ENCODE results near the gene EVX1. TPM values are rescaled to one million over a fixed set of nuclear protein-coding genes. Genes with fewer than 3 reads are reported as not detected.

Gene EVX1
- total RNA-seq, 1 donor from 2014 or later = not detected

GRCh38 chr7:27224983-27225934 is 17.3 kb upstream of the EVX1 start:
- no peak for DNase-seq (ENCODE audit: low read depth)

- DNase-seq (ENCODE audit: low read depth) = no peak
These were observed 13.2 kb upstream of the EVX1 start for GRCh38 chr7:27229448-27229847.

- DNase-seq (ENCODE audit: low read depth) = peak; percentile 27
These were observed 7.0 kb upstream of the EVX1 start for GRCh38 chr7:27235387-27236311.

- DNase-seq (ENCODE audit: low read depth) = peak; percentile 61
These were observed 4.8 kb upstream of the EVX1 start for GRCh38 chr7:27237735-27238334.

GRCh38 chr7:27238979-27239386 is 3.6 kb upstream of the EVX1 start:
- no peak for DNase-seq (ENCODE audit: low read depth)

GRCh38 chr7:27239387-27240014 is 3.1 kb upstream of the EVX1 start:
- DNase-seq (ENCODE audit: low read depth) = no peak

- DNase-seq (ENCODE audit: low read depth) = no peak
These were observed 2.4 kb upstream of the EVX1 start for GRCh38 chr7:27240015-27240731.

GRCh38 chr7:27241189-27242056 is 1.2 kb upstream of the EVX1 start:
- DNase-seq (ENCODE audit: low read depth) = no peak

- no peak for DNase-seq (ENCODE audit: low read depth)
These were observed 448 bp upstream of the EVX1 start for GRCh38 chr7:27242154-27242553.

- no peak for DNase-seq (ENCODE audit: low read depth)
These were observed 950 bp downstream of the EVX1 start for GRCh38 chr7:27243340-27244163.

- no peak for DNase-seq (ENCODE audit: low read depth)
These were observed 2.0 kb downstream of the EVX1 start for GRCh38 chr7:27244488-27245123.

- no peak for DNase-seq (ENCODE audit: low read depth)
These were observed 2.7 kb downstream of the EVX1 start for GRCh38 chr7:27245124-27245797.

GRCh38 chr7:27245798-27246691 is 3.4 kb downstream of the EVX1 start:
- peak; percentile 17 for DNase-seq (ENCODE audit: low read depth)

- no peak for DNase-seq (ENCODE audit: low read depth)
These were observed 4.4 kb downstream of the EVX1 start for GRCh38 chr7:27247000-27247399.

GRCh38 chr7:27247452-27248426 is 5.1 kb downstream of the EVX1 start:
- no peak for DNase-seq (ENCODE audit: low read depth)

Measured in myocyte (in vitro differentiated cells).